Tibial nerve (tissue), 4 donors: Measurements from ENCODE around the gene COL28A1. TPM values are rescaled to one million over a fixed set of nuclear protein-coding genes. Genes with fewer than 3 reads are reported as not detected.
A peak's percentile ranks its signal among the peaks of the same experiment; 100 is the strongest.

ENCODE experiments used
- DNase-seq, 2 donors: peaks; one replicate each; pipeline ENCODE4 v3.0.0-alpha.2; 2019; ENCODE audit warnings: low spot score in 2 of 2
- H3K27ac ChIP-seq, 4 donors: fragments of 200-600 bp; sonication (generic) in 3 of 4; one replicate each; pipeline ENCODE4 v1.5.1; 2017 to 2019; ENCODE audit warnings: mild to moderate bottlenecking in 1 of 4
- H3K27me3 ChIP-seq, 2 donors: fragments of 200-600 bp; sonication (generic) in 1 of 2; one replicate each; pipeline versions ENCODE4 v1.5.1 to v1.6.0; 2017 to 2019
- H3K36me3 ChIP-seq, 3 donors: fragments of 200-600 bp; sonication (generic); one replicate each; pipeline ENCODE4 v1.5.1; 2018 to 2019
- H3K4me1 ChIP-seq, 4 donors: fragments of 200-600 bp; sonication (generic) in 3 of 4; one replicate each; pipeline ENCODE4 v1.5.1; 2017 to 2019
- H3K4me3 ChIP-seq, 4 donors: fragments of 200-600 bp; sonication (generic) in 3 of 4; one replicate each; pipeline ENCODE4 v1.5.1; 2017 to 2019; ENCODE audit warnings: mild to moderate bottlenecking in 1 of 4, moderate library complexity in 1 of 4
- H3K9me3 ChIP-seq, 4 donors: fragments of 200-600 bp; sonication (generic) in 3 of 4; one replicate each; pipeline ENCODE4 v1.5.1; 2017 to 2019
- EP300 ChIP-seq, 2 donors: sonication (generic); formaldehyde crosslinking; IDR thresholded peaks; one replicate each; pipeline ENCODE4 v1.6.1; 2017; ENCODE audit warnings: antibody characterized with exemption in 2 of 2, mild to moderate bottlenecking in 1 of 2
- POLR2A ChIP-seq, 2 donors: fragments of 450-650 bp; IDR thresholded peaks; one replicate each; pipeline ENCODE4 v1.6.1; 2017; ENCODE audit warnings: antibody characterized with exemption in 2 of 2, mild to moderate bottlenecking in 2 of 2, moderate library complexity in 2 of 2
- WGBS, 2 donors: methylation state at CpG; one replicate each; pipeline ENCODE4 v1.1.5; 2018; 5-methylcytosine and 5-hydroxymethylcytosine counted together
- total RNA-seq, 4 donors: library from RNA; depleted of rRNA; stranded (reverse); fragments of >200 nt; gene quantifications; one replicate each; pipeline ENCODE4 v1.1.0, GENCODE V29; 2016
- TF ChIP-seq, protein P1 (sequence below), 5 experiments: fragments of 200-600 bp in 3 of 5; fragments of 450-650 bp in 2 of 5; sonication (generic) in 3 of 5; IDR thresholded peaks; one replicate each; pipeline ENCODE4 v1.5.1; 2016 to 2019; ENCODE audit warnings: antibody characterized with exemption in 5 of 5, mild to moderate bottlenecking in 3 of 5, moderate library complexity in 2 of 5

COL28A1 gene
- total RNA-seq, 4 donors from 2014 or later = 60.0 to 142 (median 122) TPM

GRCh38 chr7:7427363-7427762 lies 108.3 kb downstream of the COL28A1 start:
- Histone ChIP-seq H3K9me3 (no peaks in the 10 kb centered on the region), H3K4me1 (peaks cover 0 to 68% (median 3%) of the 10 kb centered on the region in 4 donors), H3K27ac (peak overlapping the region; percentile 26 to 76 (median 60)), H3K36me3 (no peaks in the 10 kb centered on the region), H3K4me3 (no peak overlapping the region), H3K27me3 (no peaks in the 10 kb centered on the region)
- DNase-seq = no peak
- 22 to 44% methylated on average over 1 of the region's 1 CpG for WGBS, 2 donors
- TF ChIP-seq POLR2A (IDR thresholded peaks at IDR 0.05) (no peak), EP300 (IDR thresholded peaks at IDR 0.05) (peak in 1 of 2 donors; percentile 59)
- TF ChIP-seq, protein P1, sequence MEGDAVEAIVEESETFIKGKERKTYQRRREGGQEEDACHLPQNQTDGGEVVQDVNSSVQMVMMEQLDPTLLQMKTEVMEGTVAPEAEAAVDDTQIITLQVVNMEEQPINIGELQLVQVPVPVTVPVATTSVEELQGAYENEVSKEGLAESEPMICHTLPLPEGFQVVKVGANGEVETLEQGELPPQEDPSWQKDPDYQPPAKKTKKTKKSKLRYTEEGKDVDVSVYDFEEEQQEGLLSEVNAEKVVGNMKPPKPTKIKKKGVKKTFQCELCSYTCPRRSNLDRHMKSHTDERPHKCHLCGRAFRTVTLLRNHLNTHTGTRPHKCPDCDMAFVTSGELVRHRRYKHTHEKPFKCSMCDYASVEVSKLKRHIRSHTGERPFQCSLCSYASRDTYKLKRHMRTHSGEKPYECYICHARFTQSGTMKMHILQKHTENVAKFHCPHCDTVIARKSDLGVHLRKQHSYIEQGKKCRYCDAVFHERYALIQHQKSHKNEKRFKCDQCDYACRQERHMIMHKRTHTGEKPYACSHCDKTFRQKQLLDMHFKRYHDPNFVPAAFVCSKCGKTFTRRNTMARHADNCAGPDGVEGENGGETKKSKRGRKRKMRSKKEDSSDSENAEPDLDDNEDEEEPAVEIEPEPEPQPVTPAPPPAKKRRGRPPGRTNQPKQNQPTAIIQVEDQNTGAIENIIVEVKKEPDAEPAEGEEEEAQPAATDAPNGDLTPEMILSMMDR (IDR thresholded peaks at IDR 0.05) = no peak

GRCh38 chr7:7426676-7427075 lies 109.0 kb downstream of the COL28A1 start:
- H3K36me3 ChIP-seq = no peaks in the 10 kb centered on the region
- 34 to 40% methylated on average over 2 of the region's 2 CpGs for WGBS, 2 donors
- H3K4me3 ChIP-seq = no peak overlapping the region
- no peaks in the 10 kb centered on the region for H3K9me3 ChIP-seq
- peak overlapping the region in 3 of 4 donors; percentile 24 to 76 (median 74) for H3K27ac ChIP-seq
- no peaks in the 10 kb centered on the region for H3K27me3 ChIP-seq
- DNase-seq = no peak
- peaks cover 0 to 68% (median 3%) of the 10 kb centered on the region in 4 donors for H3K4me1 ChIP-seq
- TF ChIP-seq, protein P1 (IDR thresholded peaks at IDR 0.05) = no peak
- TF ChIP-seq POLR2A (IDR thresholded peaks at IDR 0.05) = no peak
- TF ChIP-seq EP300 (IDR thresholded peaks at IDR 0.05) = no peak

DNA sequence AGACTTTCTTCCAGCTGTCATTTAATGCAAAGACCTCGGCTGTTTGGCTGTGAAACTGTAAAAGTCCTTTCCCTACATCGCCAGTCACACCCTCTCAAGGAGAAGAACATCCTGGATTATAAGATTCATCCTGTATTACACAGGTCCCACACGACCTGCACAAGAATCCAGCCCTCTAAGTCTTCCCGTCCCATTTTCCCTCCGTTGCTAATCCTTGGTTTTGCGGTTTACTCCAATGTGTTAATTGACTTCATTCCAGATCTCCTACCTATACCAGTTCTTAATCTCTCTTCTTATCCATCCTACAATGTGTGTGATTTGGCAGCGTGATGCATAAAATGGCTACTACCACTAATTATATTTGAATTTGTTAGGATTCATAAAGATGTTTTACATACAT lies 110.4 kb downstream of the COL28A1 start:
- H3K27me3 ChIP-seq = no peaks in the 10 kb centered on the region
- TF ChIP-seq, protein P1 (IDR thresholded peaks at IDR 0.05) = no peak
- TF ChIP-seq POLR2A (IDR thresholded peaks at IDR 0.05) = no peak
- no peak for TF ChIP-seq EP300 (IDR thresholded peaks at IDR 0.05)

GRCh38 chr7:7424151-7424873 lies 111.4 kb downstream of the COL28A1 start:
- no peaks in the 10 kb centered on the region for H3K27me3 ChIP-seq
- TF ChIP-seq, protein P1 (IDR thresholded peaks at IDR 0.05) = peak; percentile 61 to 86 (median 73)
- TF ChIP-seq EP300 (IDR thresholded peaks at IDR 0.05) (peak in 1 of 2 donors; percentile 47), POLR2A (IDR thresholded peaks at IDR 0.05) (no peak)
- WGBS, 2 donors = 32 to 33% methylated on average over 14 of the region's 14 CpGs
- peak overlapping the region; percentile 20 to 52 (median 32) for H3K4me3 ChIP-seq
- H3K9me3 ChIP-seq = no peaks in the 10 kb centered on the region
- no peaks in the 10 kb centered on the region for H3K36me3 ChIP-seq
- H3K4me1 ChIP-seq = peaks cover 0 to 54% (median 3%) of the 10 kb centered on the region in 4 donors
- DNase-seq = peak; percentile 32 to 80
- peak overlapping the region in 3 of 4 donors; percentile 69 to 76 (median 74) for H3K27ac ChIP-seq

More for the DNA sequence above, 110.4 kb downstream of the COL28A1 start:
- Histone ChIP-seq H3K27ac (peak overlapping the region in 3 of 4 donors; percentile 22 to 76 (median 74)), H3K36me3 (no peaks in the 10 kb centered on the region), H3K9me3 (no peaks in the 10 kb centered on the region), H3K4me3 (no peak overlapping the region), H3K4me1 (peaks cover 0 to 64% (median 3%) of the 10 kb centered on the region in 4 donors)
- no peak for DNase-seq
- WGBS, 2 donors = 87 to 88% methylated on average over 7 of the region's 7 CpGs

DNA sequence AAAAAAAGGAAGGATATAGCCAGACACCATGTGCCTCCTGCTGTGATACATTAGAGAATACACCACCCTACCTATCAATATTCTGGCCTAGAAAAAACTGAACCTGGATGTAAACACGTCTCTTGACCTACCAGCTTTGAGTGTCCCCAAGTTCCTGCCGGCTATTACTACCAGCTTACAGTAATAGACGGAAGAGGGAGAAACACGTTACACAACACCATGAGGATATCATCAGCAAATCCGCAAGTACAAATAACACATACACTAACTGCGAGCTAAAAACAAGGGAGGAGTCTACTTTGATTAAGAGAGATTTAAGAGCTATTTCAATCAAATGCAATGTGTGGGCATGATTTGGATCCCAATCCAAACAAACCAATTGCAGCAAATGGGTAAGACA lies 113.0 kb downstream of the COL28A1 start:
- H3K27me3 ChIP-seq = no peaks in the 10 kb centered on the region
- no peaks in the 10 kb centered on the region for H3K9me3 ChIP-seq
- peaks cover 0 to 39% (median 3%) of the 10 kb centered on the region in 4 donors for H3K4me1 ChIP-seq
- TF ChIP-seq, protein P1 (IDR thresholded peaks at IDR 0.05) = no peak
- TF ChIP-seq EP300 (IDR thresholded peaks at IDR 0.05) (no peak), POLR2A (IDR thresholded peaks at IDR 0.05) (no peak)
- H3K4me3 ChIP-seq = no peak overlapping the region
- H3K36me3 ChIP-seq = no peaks in the 10 kb centered on the region
- peak overlapping the region in 1 of 4 donors; percentile 12 for H3K27ac ChIP-seq
- 87 to 95% methylated on average over 6 of the region's 6 CpGs for whole genome bisulfite sequencing, 2 donors
- no peak for DNase-seq
